GM21515 (cell line): ENCODE results near the gene POLR2L.

Experiments
- ATAC-seq: cut with Tn5 transposase; IDR thresholded peaks from one replicate; pipeline ENCODE4 v1.9.1; 2021; ENCODE audit not compliant: unreplicated experiment

The POLR2L gene

DNA sequence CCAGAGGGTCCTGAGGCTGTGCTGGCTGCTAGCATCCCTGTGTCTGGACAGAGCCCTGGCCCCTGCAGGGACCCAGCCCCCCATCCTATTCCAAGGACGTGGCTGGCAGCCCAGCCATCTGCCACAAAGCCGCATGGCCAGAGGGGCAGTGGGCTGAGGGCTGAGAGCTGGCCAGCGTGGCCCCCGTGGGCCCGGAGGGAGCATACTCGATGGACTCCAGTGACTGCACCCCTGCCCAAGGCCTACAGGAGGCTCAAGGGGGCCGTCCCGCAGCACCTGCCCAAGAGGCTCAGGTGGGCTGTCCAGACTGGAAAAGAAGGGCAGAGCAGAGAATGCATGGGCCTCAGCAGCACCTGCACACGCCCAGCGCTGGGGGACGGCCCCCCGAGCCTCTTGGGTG, 13.5 kb upstream of the POLR2L start:
- ATAC-seq, result no peak

DNA sequence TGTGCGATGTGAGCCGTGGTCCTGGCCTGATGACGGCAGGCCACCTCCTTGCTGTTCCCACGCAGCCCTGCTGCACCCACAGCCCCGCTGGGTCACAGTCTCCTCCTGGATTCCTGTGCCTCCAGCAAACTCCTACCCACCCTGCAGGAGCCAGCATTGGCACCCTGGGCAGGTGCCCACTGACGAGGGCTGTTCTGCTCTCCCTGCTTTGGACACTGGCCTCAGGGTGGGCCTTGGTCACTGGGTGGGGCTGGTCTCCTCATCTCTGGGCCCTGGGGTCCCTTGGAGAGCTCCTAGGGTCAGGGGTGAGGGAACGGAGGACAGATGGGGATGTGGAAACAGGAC, 13.0 kb upstream of the POLR2L start:
- no peak for ATAC-seq

- ATAC-seq, result no peak
These were observed 12.4 kb upstream of the POLR2L start for GRCh38 chr11:854601-855329.

GRCh38 chr11:853682-854448, 11.5 kb upstream of the POLR2L start:
- no peak for ATAC-seq

GRCh38 chr11:852762-853161, 10.4 kb upstream of the POLR2L start:
- ATAC-seq, result no peak

GRCh38 chr11:850775-851763, 8.7 kb upstream of the POLR2L start:
- ATAC-seq, result no peak

- ATAC-seq, result no peak
These were observed 7.8 kb upstream of the POLR2L start for GRCh38 chr11:849951-850774.

DNA sequence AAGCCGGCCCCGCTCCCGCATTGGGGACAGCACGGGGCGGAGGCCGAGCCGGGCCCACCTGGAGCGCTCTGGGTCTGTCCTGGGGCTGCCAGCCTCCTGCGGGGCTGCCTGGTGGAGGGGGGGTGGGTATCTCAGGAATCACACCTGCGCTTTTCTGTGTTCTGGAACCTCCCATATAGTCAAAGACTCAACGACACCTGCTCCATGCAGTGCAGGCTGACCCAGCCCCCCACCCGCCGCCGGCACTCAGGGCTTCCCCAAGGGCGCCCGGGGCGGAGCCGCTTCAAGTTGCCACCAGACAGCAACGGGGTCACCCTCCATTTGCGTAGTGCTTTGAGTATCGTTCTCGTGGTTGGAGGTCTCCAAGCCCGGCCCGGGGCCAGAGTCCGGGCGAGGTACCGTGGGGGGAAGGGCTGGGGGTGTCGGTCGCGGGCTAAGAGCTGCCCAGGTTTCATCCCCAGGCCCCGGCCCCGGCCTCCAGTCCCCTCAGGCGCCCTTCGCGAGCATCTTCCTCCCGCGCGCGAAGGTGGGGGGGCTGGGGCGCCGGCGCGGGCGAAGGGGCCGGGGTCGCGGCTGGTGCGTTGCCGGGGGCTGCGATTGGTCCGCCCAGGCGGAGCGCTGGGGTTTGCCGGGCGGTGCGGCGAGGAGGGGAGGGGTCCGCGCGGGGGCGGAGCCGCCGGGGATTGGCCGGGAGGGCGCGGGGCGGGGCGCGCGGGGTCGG, 6.9 kb upstream of the POLR2L start:
- no peak for ATAC-seq

- no peak for ATAC-seq
These were observed 6.1 kb upstream of the POLR2L start for GRCh38 chr11:848380-848931.

- no peak for ATAC-seq
These were observed 5.5 kb upstream of the POLR2L start for GRCh38 chr11:847876-848275.

GRCh38 chr11:846496-847098, 4.3 kb upstream of the POLR2L start:
- no peak for ATAC-seq

DNA sequence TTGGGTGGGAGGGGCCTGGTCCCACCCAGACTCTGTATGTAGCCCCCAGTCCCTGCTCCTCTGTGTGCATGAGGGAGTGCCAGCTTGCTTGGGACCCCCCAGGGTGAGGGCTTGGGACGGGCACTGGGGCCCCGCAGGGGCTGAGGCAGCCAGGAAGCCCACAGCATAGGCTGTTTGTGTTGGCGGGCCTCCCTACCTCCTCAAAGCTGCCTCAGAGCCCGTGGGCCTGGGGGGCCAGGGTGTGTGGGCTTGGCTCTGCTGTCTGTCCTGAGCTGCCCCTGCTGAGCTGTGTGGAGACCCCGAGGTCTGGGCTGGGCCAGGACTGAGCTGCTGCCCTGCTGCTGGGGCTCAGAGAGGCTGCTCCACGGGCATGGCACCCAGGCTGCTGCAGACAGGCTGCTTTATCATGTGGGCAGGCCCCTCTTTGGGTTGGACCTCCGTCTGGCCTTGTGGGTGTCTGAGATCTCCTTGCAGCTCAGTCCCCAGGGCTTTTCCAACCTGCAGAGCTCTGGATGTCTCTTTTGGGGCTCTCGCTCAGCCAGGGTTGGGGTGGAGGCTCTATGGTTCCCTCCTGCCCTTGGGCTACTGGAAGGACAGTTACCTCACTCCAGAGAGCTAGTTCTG, 3.7 kb upstream of the POLR2L start:
- no peak for ATAC-seq

DNA sequence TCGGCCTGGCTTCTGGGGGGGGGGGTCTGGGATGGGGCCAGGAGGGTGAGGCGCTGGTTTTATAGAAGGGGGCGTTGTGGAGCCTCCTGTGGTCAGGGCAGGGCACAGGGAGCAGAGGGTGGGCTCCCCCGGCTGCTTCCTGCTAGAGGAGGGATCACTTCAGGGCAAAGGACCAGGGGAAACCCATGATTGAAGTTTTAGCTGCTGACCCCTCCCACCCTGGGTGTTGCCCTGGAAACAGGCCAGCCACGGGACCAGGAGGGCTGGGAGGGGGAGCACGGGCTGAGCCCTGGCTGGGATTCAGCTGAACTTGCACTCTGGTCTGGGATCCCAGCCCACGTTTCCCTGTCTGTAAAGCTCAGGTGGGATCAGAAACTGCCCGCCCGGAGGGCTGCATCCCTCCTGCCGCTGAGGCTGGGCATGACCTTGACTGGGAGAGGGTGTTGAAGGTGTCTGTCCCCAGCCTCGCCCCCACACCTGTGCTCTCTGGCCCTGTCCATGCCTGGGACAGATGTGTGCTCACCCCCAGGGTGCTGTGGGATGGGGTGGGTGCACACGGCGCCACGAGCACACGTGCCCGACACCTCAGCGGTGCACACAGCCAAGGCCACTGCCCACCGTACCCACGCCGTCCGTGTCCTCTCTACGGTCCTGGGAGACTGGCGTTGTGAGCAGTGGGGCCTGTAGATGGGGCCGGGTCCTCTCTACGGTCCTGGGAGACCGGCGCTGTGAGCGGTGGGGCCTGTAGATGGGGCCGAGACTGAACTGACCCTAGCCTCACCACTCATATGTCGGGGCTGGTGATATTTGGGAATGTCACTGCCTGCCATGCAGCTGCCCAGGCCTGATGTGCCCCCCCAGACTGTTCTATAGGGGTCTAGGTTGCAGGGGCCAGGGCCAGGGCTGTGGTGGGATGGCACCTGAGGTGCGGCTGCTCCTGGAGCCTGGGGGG, 2.6 kb upstream of the POLR2L start:
- ATAC-seq, result no peak

- no peak for ATAC-seq
These were observed 1.7 kb upstream of the POLR2L start for GRCh38 chr11:843818-844692.

- peak; percentile 9 for ATAC-seq
These were observed 881 bp upstream of the POLR2L start for GRCh38 chr11:843086-843734.

GRCh38 chr11:841981-842369, 354 bp downstream of the POLR2L start:
- ATAC-seq, result peak; percentile 5
